ENCODE data around the gene RRM2. TPM values are rescaled to one million over a fixed set of nuclear protein-coding genes. Genes with fewer than 3 reads are reported as not detected.
"Not testable (repeated sequence)": the region's sequence is repeated elsewhere in the genome, so short reads cannot be mapped to it uniquely, and the experiment has no call there.

The RRM2 gene
- total RNA-seq, 1 donor from 2014 or later: 58.2 TPM

- no peak for DNase-seq (ENCODE audit: low read depth, low spot score)
These were observed 9.6 kb downstream of the RRM2 start for GRCh38 chr2:10132043-10132575.

- no peak for DNase-seq (ENCODE audit: low read depth, low spot score)
These were observed 10.1 kb downstream of the RRM2 start for GRCh38 chr2:10132596-10132995.

GRCh38 chr2:10132996-10133647 is 10.6 kb downstream of the RRM2 start:
- DNase-seq (ENCODE audit: low read depth, low spot score): no peak

- no peak for DNase-seq (ENCODE audit: low read depth, low spot score)
These were observed 13.0 kb downstream of the RRM2 start for GRCh38 chr2:10135296-10136089.

GRCh38 chr2:10136101-10136934 is 13.8 kb downstream of the RRM2 start:
- DNase-seq (ENCODE audit: low read depth, low spot score): no peak

GRCh38 chr2:10137053-10137843 is 14.7 kb downstream of the RRM2 start:
- no peak for DNase-seq (ENCODE audit: low read depth, low spot score)

- no peak for DNase-seq (ENCODE audit: low read depth, low spot score)
These were observed 17.0 kb downstream of the RRM2 start for GRCh38 chr2:10139536-10139935.

- DNase-seq (ENCODE audit: low read depth, low spot score): no peak
These were observed 18.5 kb downstream of the RRM2 start for GRCh38 chr2:10140841-10141610.

GRCh38 chr2:10141736-10142639 is 19.4 kb downstream of the RRM2 start:
- DNase-seq (ENCODE audit: low read depth, low spot score): no peak

GRCh38 chr2:10142640-10142965 is 20.1 kb downstream of the RRM2 start:
- DNase-seq (ENCODE audit: low read depth, low spot score): no peak

- DNase-seq (ENCODE audit: low read depth, low spot score): no peak
These were observed 22.4 kb downstream of the RRM2 start for GRCh38 chr2:10144771-10145518.

- no peak for DNase-seq (ENCODE audit: low read depth, low spot score)
These were observed 23.2 kb downstream of the RRM2 start for GRCh38 chr2:10145519-10146357.

- DNase-seq (ENCODE audit: low read depth, low spot score): no peak
These were observed 23.9 kb downstream of the RRM2 start for GRCh38 chr2:10146366-10147005.

GRCh38 chr2:10147050-10147660 is 24.6 kb downstream of the RRM2 start:
- not testable (repeated sequence) for DNase-seq (ENCODE audit: low read depth, low spot score)

GRCh38 chr2:10148268-10148667 is 25.7 kb downstream of the RRM2 start:
- DNase-seq (ENCODE audit: low read depth, low spot score): no peak

- DNase-seq (ENCODE audit: low read depth, low spot score): no peak
These were observed 27.1 kb downstream of the RRM2 start for GRCh38 chr2:10149635-10150034.

GRCh38 chr2:10150436-10150835 is 27.9 kb downstream of the RRM2 start:
- DNase-seq (ENCODE audit: low read depth, low spot score): no peak
